Natural killer cell treated with Interleukin-12 subunit alpha and Interleukin-12 subunit beta and Interleukin-15 and Interleukin-18, amount 100 ng/mL, for 72 hours (primary cell): ENCODE results near the gene COX5B. TPM values are rescaled to one million over a fixed set of nuclear protein-coding genes. Genes with fewer than 3 reads are reported as not detected.
A peak's percentile ranks its signal among the peaks of the same experiment; 100 is the strongest.
"Not testable (repeated sequence)": the region's sequence is repeated elsewhere in the genome, so short reads cannot be mapped to it uniquely, and the experiment has no call there.

Experiments
- ATAC-seq, 2 donors: fragments of 150-1000 bp; cut with Tn5 transposase in 1 of 2; sonication (Bioruptor Pico), chemical (Tn5 transposase) in 1 of 2; 2 replicates each; pipeline ENCODE4 v1.10.0; 2021
- DNase-seq: peaks from one replicate; pipeline ENCODE4 v3.0.0; 2022; ENCODE audit warnings: low spot score
- H3K27ac Mint-ChIP-seq, 2 donors: 1 replicate in 1 of 2; 2 replicates in 1 of 2; pipeline ENCODE4 v1.8.0; 2022; ENCODE audit warnings: mixed read lengths in 2 of 2, mild to moderate bottlenecking in 1 of 2, moderate library complexity in 1 of 2
- H3K27me3 Mint-ChIP-seq, 2 donors: 1 replicate in 1 of 2; 2 replicates in 1 of 2; pipeline ENCODE4 v1.8.0; 2022; ENCODE audit warnings: mixed read lengths in 2 of 2
- H3K36me3 Mint-ChIP-seq: one replicate; pipeline ENCODE4 v1.8.0; 2022; ENCODE audit warnings: mixed read lengths
- H3K4me1 Mint-ChIP-seq, 2 donors: 1 replicate in 1 of 2; 2 replicates in 1 of 2; pipeline ENCODE4 v1.8.0; 2022; ENCODE audit warnings: low read depth in 2 of 2, mixed read lengths in 2 of 2, mild to moderate bottlenecking in 1 of 2
- H3K4me3 Mint-ChIP-seq: one replicate; pipeline ENCODE4 v1.8.0; 2022; ENCODE audit warnings: mixed read lengths
- H3K9me3 Mint-ChIP-seq: 2 replicates; pipeline ENCODE4 v1.8.0; 2022; ENCODE audit warnings: mixed read lengths
- total RNA-seq, 2 donors: library from RNA; stranded (reverse); gene quantifications; one replicate each; pipeline ENCODE4 v1.2.3, GENCODE V29; 2022

The COX5B gene
- total RNA-seq, 2 donors from 2014 or later = 133 to 174 TPM

DNA sequence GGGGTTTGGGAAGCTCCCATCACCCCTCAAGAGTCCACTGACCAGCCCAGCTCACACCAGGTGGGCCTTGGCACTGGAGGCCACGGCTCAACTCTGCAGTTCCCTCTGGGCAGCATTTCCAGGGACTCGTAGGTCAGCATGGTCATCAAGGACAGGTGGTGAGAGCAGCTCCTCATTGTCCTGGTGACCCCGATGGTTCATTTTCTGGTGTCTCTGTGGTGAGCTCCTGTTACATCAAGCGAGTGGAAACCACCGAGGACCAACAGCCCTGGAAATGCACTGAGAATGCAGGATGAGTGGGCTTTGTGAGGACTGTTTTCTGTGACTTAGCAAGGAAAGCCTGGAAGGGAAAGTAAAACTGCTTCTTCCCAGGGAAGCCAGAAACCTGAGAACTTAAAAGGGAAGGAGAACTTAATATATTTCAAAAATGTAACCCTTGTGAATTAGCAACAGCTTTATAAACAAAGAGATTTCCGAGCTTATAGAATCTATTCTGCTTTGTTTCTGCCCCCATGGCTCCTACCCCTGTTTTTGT, 26.8 kb downstream of the COX5B start:
- peaks cover 11 to 14% of the 10 kb centered on the region in 2 donors for H3K4me1 Mint-ChIP-seq
- H3K27ac Mint-ChIP-seq = peak overlapping the region in 1 of 2 donors; percentile 76
- H3K36me3 Mint-ChIP-seq, H3K4me3 Mint-ChIP-seq, H3K9me3 Mint-ChIP-seq, H3K27me3 Mint-ChIP-seq, ATAC-seq, DNase-seq: not testable (repeated sequence)

- no peak for DNase-seq
Measured at GRCh38 chr2:97673182-97673914, 27.5 kb downstream of the COX5B start.

GRCh38 chr2:97673915-97674283, 28.0 kb downstream of the COX5B start:
- peak; percentile 38 to 79 for ATAC-seq
- Mint-ChIP-seq H3K9me3 (no peaks in the 10 kb centered on the region), H3K27ac (peak overlapping the region in 1 of 2 donors; percentile 76), H3K4me1 (peaks cover 11 to 14% of the 10 kb centered on the region in 2 donors), H3K36me3 (no peaks in the 10 kb centered on the region), H3K27me3 (peaks cover 0 to 2% of the 10 kb centered on the region in 2 donors), H3K4me3 (no peak overlapping the region)
- DNase-seq = no peak

More at GRCh38 chr2:97673182-97673914, 27.5 kb downstream of the COX5B start:
- Mint-ChIP-seq H3K4me3 (no peak overlapping the region), H3K27me3 (peaks cover 0 to 2% of the 10 kb centered on the region in 2 donors), H3K36me3 (no peaks in the 10 kb centered on the region), H3K4me1 (peaks cover 11 to 14% of the 10 kb centered on the region in 2 donors), H3K9me3 (no peaks in the 10 kb centered on the region), H3K27ac (peak overlapping the region in 1 of 2 donors; percentile 76)
- ATAC-seq = peak; percentile 29 to 60

- H3K4me1 Mint-ChIP-seq = peaks cover 11 to 14% of the 10 kb centered on the region in 2 donors
- no peak overlapping the region for H3K27ac Mint-ChIP-seq
- no peak for DNase-seq
- no peak overlapping the region for H3K4me3 Mint-ChIP-seq
- peaks cover 0 to 2% of the 10 kb centered on the region in 2 donors for H3K27me3 Mint-ChIP-seq
- ATAC-seq = no peak
- no peaks in the 10 kb centered on the region for H3K36me3 Mint-ChIP-seq
- no peaks in the 10 kb centered on the region for H3K9me3 Mint-ChIP-seq
Measured at GRCh38 chr2:97675430-97676113, 29.7 kb downstream of the COX5B start.

GRCh38 chr2:97676620-97677019, 30.8 kb downstream of the COX5B start:
- no peak for ATAC-seq
- Mint-ChIP-seq H3K4me3 (no peak overlapping the region), H3K36me3 (no peaks in the 10 kb centered on the region), H3K27ac (no peak overlapping the region), H3K27me3 (peaks cover 0 to 2% of the 10 kb centered on the region in 2 donors), H3K4me1 (peaks cover 11 to 14% of the 10 kb centered on the region in 2 donors), H3K9me3 (no peaks in the 10 kb centered on the region)
- DNase-seq = no peak

GRCh38 chr2:97677480-97677879, 31.6 kb downstream of the COX5B start:
- no peak for ATAC-seq
- H3K4me1 Mint-ChIP-seq = peaks cover 11 to 14% of the 10 kb centered on the region in 2 donors

GRCh38 chr2:97678298-97678697, 32.4 kb downstream of the COX5B start:
- Mint-ChIP-seq H3K4me3 (no peak overlapping the region), H3K27me3 (peaks cover 0 to 2% of the 10 kb centered on the region in 2 donors), H3K27ac (no peak overlapping the region), H3K4me1 (peaks cover 7 to 10% of the 10 kb centered on the region in 2 donors), H3K36me3 (no peaks in the 10 kb centered on the region), H3K9me3 (no peaks in the 10 kb centered on the region)
- DNase-seq (no peak), ATAC-seq (no peak)

More at GRCh38 chr2:97677480-97677879, 31.6 kb downstream of the COX5B start:
- H3K36me3 Mint-ChIP-seq = no peaks in the 10 kb centered on the region
- peaks cover 0 to 2% of the 10 kb centered on the region in 2 donors for H3K27me3 Mint-ChIP-seq
- H3K27ac Mint-ChIP-seq = no peak overlapping the region
- no peak overlapping the region for H3K4me3 Mint-ChIP-seq
- no peak for DNase-seq
- no peaks in the 10 kb centered on the region for H3K9me3 Mint-ChIP-seq

- H3K27ac Mint-ChIP-seq, H3K9me3 Mint-ChIP-seq, ATAC-seq, H3K36me3 Mint-ChIP-seq, DNase-seq, H3K4me1 Mint-ChIP-seq, H3K4me3 Mint-ChIP-seq, H3K27me3 Mint-ChIP-seq: not testable (repeated sequence)
Measured at GRCh38 chr2:97687235-97687634, 41.4 kb downstream of the COX5B start.

GRCh38 chr2:97688062-97688827, 42.4 kb downstream of the COX5B start:
- H3K36me3 Mint-ChIP-seq = no peaks in the 10 kb centered on the region
- H3K27me3 Mint-ChIP-seq = peaks cover 0 to 5% of the 10 kb centered on the region in 2 donors
- peaks cover 0 to 4% of the 10 kb centered on the region in 2 donors for H3K4me1 Mint-ChIP-seq
- peak; percentile 28 to 62 for ATAC-seq
- H3K4me3 Mint-ChIP-seq = no peak overlapping the region
- no peak overlapping the region for H3K27ac Mint-ChIP-seq
- no peak for DNase-seq
- H3K9me3 Mint-ChIP-seq = no peaks in the 10 kb centered on the region

DNA sequence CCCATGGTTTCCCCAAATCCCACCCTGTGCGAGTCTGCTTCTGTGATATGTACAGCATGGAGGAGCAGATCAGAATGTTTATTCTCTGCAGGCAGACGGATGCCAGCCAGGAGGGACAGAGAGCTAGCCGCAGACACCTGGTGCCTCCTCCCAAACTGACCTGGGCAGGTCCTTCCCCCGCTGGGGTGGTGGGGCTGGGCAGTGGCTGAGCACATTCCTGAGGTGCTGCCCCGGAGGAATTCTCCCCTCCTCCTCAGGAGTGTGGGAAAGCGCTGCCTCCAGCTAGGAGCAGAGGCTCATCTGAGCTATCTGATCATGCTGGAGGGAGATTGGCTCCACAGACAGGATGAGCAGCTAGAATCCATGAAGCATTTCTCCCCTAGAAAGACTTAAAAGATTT, 45.3 kb downstream of the COX5B start:
- no peaks in the 10 kb centered on the region for H3K36me3 Mint-ChIP-seq
- ATAC-seq = no peak
- H3K4me3 Mint-ChIP-seq = no peak overlapping the region
- H3K4me1 Mint-ChIP-seq = peaks cover 0 to 4% of the 10 kb centered on the region in 2 donors
- no peak for DNase-seq
- H3K27me3 Mint-ChIP-seq = peaks cover 0 to 5% of the 10 kb centered on the region in 2 donors
- H3K27ac Mint-ChIP-seq = no peak overlapping the region
- no peaks in the 10 kb centered on the region for H3K9me3 Mint-ChIP-seq

- H3K36me3 Mint-ChIP-seq = no peaks in the 10 kb centered on the region
- no peak for ATAC-seq
Measured at GRCh38 chr2:97693476-97693875, 47.6 kb downstream of the COX5B start.

GRCh38 chr2:97695744-97696143, 49.9 kb downstream of the COX5B start:
- no peaks in the 10 kb centered on the region for H3K27me3 Mint-ChIP-seq
- ATAC-seq (no peak), DNase-seq (no peak)
- H3K9me3 Mint-ChIP-seq = no peaks in the 10 kb centered on the region
- peaks cover 4 to 6% of the 10 kb centered on the region in 2 donors for H3K4me1 Mint-ChIP-seq
- H3K36me3 Mint-ChIP-seq = no peaks in the 10 kb centered on the region
- H3K27ac Mint-ChIP-seq = no peak overlapping the region
- no peak overlapping the region for H3K4me3 Mint-ChIP-seq

More at GRCh38 chr2:97693476-97693875, 47.6 kb downstream of the COX5B start:
- DNase-seq = no peak
- peaks cover 4% of the 10 kb centered on the region in 2 donors for H3K4me1 Mint-ChIP-seq
- no peak overlapping the region for H3K4me3 Mint-ChIP-seq
- H3K27ac Mint-ChIP-seq = no peak overlapping the region
- peaks cover 0 to 3% of the 10 kb centered on the region in 2 donors for H3K27me3 Mint-ChIP-seq
- H3K9me3 Mint-ChIP-seq = no peaks in the 10 kb centered on the region
